PC-9 (cell line): Measurements from ENCODE around the gene RETREG3. TPM values are rescaled to one million over a fixed set of nuclear protein-coding genes. Genes with fewer than 3 reads are reported as not detected.
"Not testable (repeated sequence)": the region's sequence is repeated elsewhere in the genome, so short reads cannot be mapped to it uniquely, and the experiment has no call there.

Experiments
- BruUV-seq: library from RNA; stranded (reverse); fragments of 400-500 nt; replicated peaks from 2 replicates; lab custom pipeline; 2021; lab: Mats Ljungman, UMichigan
- CTCF ChIA-PET: fragments of 300-600 bp; sonication (Branson Sonifier 250); formaldehyde crosslinking; loops from one replicate; lab custom pipeline; 2022; ENCODE audit warnings: antibody characterized with exemption; lab: Charles Lee
- POLR2A ChIA-PET: fragments of 300-600 bp; sonication (Branson Sonifier 250); formaldehyde crosslinking; loops from one replicate; lab custom pipeline; 2022; ENCODE audit warnings: antibody characterized with exemption; ENCODE audit not compliant: unreplicated experiment; lab: Charles Lee
- DNase-seq, 2 experiments: peaks; one replicate each; pipeline versions ENCODE4 v3.0.0 to v3.0.0-alpha.2; 2015 to 2022; ENCODE audit warnings: mixed read lengths in 1 of 2
- H2AFZ ChIP-seq: fragments of 200-600 bp; sonication (generic); 2 replicates; pipeline ENCODE4 v1.8.1; 2017; ENCODE audit warnings: antibody characterized with exemption
- H3F3A ChIP-seq: fragments of 200-600 bp; sonication (generic); 2 replicates; pipeline ENCODE4 v1.8.1; 2017; ENCODE audit warnings: antibody characterized with exemption, mild to moderate bottlenecking, low read depth; ENCODE audit not compliant: insufficient read depth
- H3K27ac ChIP-seq: fragments of 200-600 bp; sonication (generic); 2 replicates; pipeline ENCODE4 v1.6.1; 2016; ENCODE audit warnings: mixed run types
- H3K27me3 ChIP-seq: fragments of 200-600 bp; sonication (generic); 2 replicates; pipeline ENCODE4 v1.6.1; 2016; ENCODE audit warnings: low read depth, mixed run types; ENCODE audit not compliant: insufficient read depth
- H3K36me3 ChIP-seq: fragments of 200-600 bp; sonication (generic); 2 replicates; pipeline ENCODE4 v1.6.1; 2016; ENCODE audit warnings: low read depth, mixed run types
- H3K4me1 ChIP-seq: fragments of 200-600 bp; sonication (generic); replicated peaks from 2 replicates; pipeline ENCODE4 v1.6.1; 2016; ENCODE audit warnings: mixed run types; ENCODE audit not compliant: insufficient read depth
- H3K4me2 ChIP-seq: fragments of 200-600 bp; sonication (generic); 2 replicates; pipeline ENCODE4 v1.6.1; 2017; ENCODE audit warnings: mixed run types
- H3K4me3 ChIP-seq: fragments of 200-600 bp; sonication (generic); 2 replicates; pipeline ENCODE4 v1.6.1; 2016; ENCODE audit warnings: mixed run types
- H3K79me2 ChIP-seq: fragments of 200-600 bp; sonication (generic); 2 replicates; pipeline ENCODE4 v1.6.1; 2017; ENCODE audit warnings: low read depth, mixed run types
- H3K9me2 ChIP-seq: fragments of 200-600 bp; sonication (generic); 2 replicates; pipeline ENCODE4 v1.8.1; 2017; ENCODE audit warnings: mild to moderate bottlenecking; ENCODE audit not compliant: insufficient read depth
- H3K9me3 ChIP-seq: fragments of 200-600 bp; sonication (generic); 2 replicates; pipeline ENCODE4 v1.8.1; 2016; ENCODE audit warnings: low read depth; ENCODE audit not compliant: insufficient read depth
- H4K20me1 ChIP-seq: fragments of 200-600 bp; sonication (generic); 2 replicates; pipeline ENCODE4 v1.8.1; 2017; ENCODE audit not compliant: insufficient read depth
- CTCF ChIP-seq: fragments of 200-600 bp; sonication (generic); conservative IDR thresholded peaks from 2 replicates; pipeline ENCODE4 v1.6.1; 2017; ENCODE audit warnings: mixed run types, antibody characterized with exemption, mild to moderate bottlenecking, moderate library complexity
- EZH2 ChIP-seq: fragments of 200-600 bp; sonication (generic); IDR thresholded peaks from 2 replicates; pipeline ENCODE4 v1.8.0; 2017; ENCODE audit warnings: antibody characterized with exemption, low read depth
- intact Hi-C: fragments of 100-400 bp; cut with micrococcal nuclease; formaldehyde crosslinking; loops from one replicate; pipeline ENCODE4 v1.10.0; 2022; ENCODE audit not compliant: unreplicated experiment
- total RNA-seq: library from RNA; stranded (reverse); gene quantifications from 2 replicates; pipeline ENCODE4 v1.2.3, GENCODE V29; 2021

Gene RETREG3
- total RNA-seq, 1 experiment from 2014 or later, result 57.0 TPM

- no peak for DNase-seq
- intact Hi-C loops, result no loop called here
- Histone ChIP-seq H3K4me2 (no peak overlapping the region), H4K20me1 (no peaks in the 10 kb centered on the region), H3K9me3 (no peaks in the 10 kb centered on the region), H3K9me2 (no peaks in the 10 kb centered on the region), H3K4me1 (peaks cover 15% of the 10 kb centered on the region), H3F3A (peaks cover 21% of the 10 kb centered on the region), H2AFZ (no peak overlapping the region), H3K4me3 (no peak overlapping the region), H3K27me3 (no peaks in the 10 kb centered on the region), H3K27ac (no peak overlapping the region), H3K79me2 (no peaks in the 10 kb centered on the region), H3K36me3 (no peaks in the 10 kb centered on the region)
- TF ChIP-seq CTCF, result no peak
- ChIA-PET POLR2A (no interaction called here), CTCF (no interaction called here)
- BruUV-seq, result no TSS peak
Observed at GRCh38 chr17:42544874-42545283, 64.3 kb downstream of the RETREG3 start.

- no peak for TF ChIP-seq EZH2
- no peak for TF ChIP-seq CTCF
- Histone ChIP-seq H3K4me2 (no peak overlapping the region), H2AFZ (no peak overlapping the region), H3K4me1 (peaks cover 15% of the 10 kb centered on the region), H3F3A (peaks cover 18% of the 10 kb centered on the region), H3K4me3 (no peak overlapping the region), H3K79me2 (no peaks in the 10 kb centered on the region), H3K27ac (no peak overlapping the region), H3K27me3 (no peaks in the 10 kb centered on the region), H3K9me2 (no peaks in the 10 kb centered on the region), H4K20me1 (no peaks in the 10 kb centered on the region), H3K36me3 (peaks cover 6% of the 10 kb centered on the region; the same call in 1 of the 2 replicates), H3K9me3 (no peaks in the 10 kb centered on the region)
- no peak for DNase-seq
- CTCF ChIA-PET, result no interaction called here
- BruUV-seq, result no TSS peak
- POLR2A ChIA-PET, result no interaction called here
- intact Hi-C loops, result no loop called here
Observed at GRCh38 chr17:42543190-42544079, 65.7 kb downstream of the RETREG3 start.

- no peaks in the 10 kb centered on the region for H3K9me2 ChIP-seq
- H3F3A ChIP-seq, result peaks cover 21% of the 10 kb centered on the region
- no peak overlapping the region for H2AFZ ChIP-seq
- no TSS peak for BruUV-seq
- no peaks in the 10 kb centered on the region for H3K9me3 ChIP-seq
- H3K36me3 ChIP-seq, result peaks cover 6% of the 10 kb centered on the region; the same call in 1 of the 2 replicates
- ChIA-PET POLR2A (interaction anchor here (0.6 kb wide), 2 partner anchors 67 to 187 kb away, joined by 4 to 6 read pairs; no protein-coding TSS in a partner anchor), CTCF (no interaction called here)
- H3K4me3 ChIP-seq, result no peak overlapping the region
- H3K27me3 ChIP-seq, result no peaks in the 10 kb centered on the region
- H3K27ac ChIP-seq, result peak overlapping the region; percentile 48
- intact Hi-C loops, result no loop called here
- TF ChIP-seq EZH2 (no peak), CTCF (no peak)
- DNase-seq, result peak in 1 of 2 experiments; percentile 73
- peaks cover 10% of the 10 kb centered on the region for H3K79me2 ChIP-seq
- H3K4me1 ChIP-seq, result peaks cover 22% of the 10 kb centered on the region
- no peaks in the 10 kb centered on the region for H4K20me1 ChIP-seq
- peak overlapping the region; percentile 31; the same call in 1 of the 2 replicates for H3K4me2 ChIP-seq
Observed at GRCh38 chr17:42541041-42541833, 67.9 kb downstream of the RETREG3 start.

DNA sequence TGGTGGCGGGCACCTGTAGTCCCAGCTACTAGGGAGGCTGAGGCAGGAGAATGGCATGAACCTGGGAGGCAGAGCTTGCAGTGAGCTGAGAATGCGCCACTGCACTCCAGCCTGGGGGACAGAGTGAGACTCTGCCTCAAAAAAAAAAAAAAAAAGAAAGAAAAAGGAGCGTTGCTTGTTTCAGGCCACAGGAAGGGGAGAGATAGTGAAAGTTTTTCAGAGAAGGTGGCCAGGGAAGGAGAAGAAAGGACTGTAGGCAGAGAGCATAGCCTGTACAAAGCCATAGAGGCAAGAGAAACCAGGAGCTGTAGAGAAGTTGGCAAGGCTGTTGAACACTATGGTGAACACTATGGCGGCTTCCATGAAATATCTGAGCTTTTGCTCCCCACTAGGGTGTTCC is 68.6 kb downstream of the RETREG3 start:
- H3K27me3 ChIP-seq, POLR2A ChIA-PET, H3K9me3 ChIP-seq, BruUV-seq, H3K9me2 ChIP-seq, H3K4me2 ChIP-seq, DNase-seq, H4K20me1 ChIP-seq, H3K36me3 ChIP-seq, H2AFZ ChIP-seq, H3K4me3 ChIP-seq, CTCF ChIA-PET, intact Hi-C loops: not testable (repeated sequence)
- peak overlapping the region; percentile 48; the same call in 1 of the 2 replicates for H3K27ac ChIP-seq
- peaks cover 10% of the 10 kb centered on the region for H3K79me2 ChIP-seq
- H3K4me1 ChIP-seq, result peaks cover 25% of the 10 kb centered on the region
- H3F3A ChIP-seq, result peaks cover 22% of the 10 kb centered on the region
